Measurements from ENCODE around the gene RPH3AL. TPM values are rescaled to one million over a fixed set of nuclear protein-coding genes. Genes with fewer than 3 reads are reported as not detected.

The RPH3AL gene
- total RNA-seq, 4 donors from 2014 or later: 31.4 to 92.4 (median 48.6) TPM

DNA sequence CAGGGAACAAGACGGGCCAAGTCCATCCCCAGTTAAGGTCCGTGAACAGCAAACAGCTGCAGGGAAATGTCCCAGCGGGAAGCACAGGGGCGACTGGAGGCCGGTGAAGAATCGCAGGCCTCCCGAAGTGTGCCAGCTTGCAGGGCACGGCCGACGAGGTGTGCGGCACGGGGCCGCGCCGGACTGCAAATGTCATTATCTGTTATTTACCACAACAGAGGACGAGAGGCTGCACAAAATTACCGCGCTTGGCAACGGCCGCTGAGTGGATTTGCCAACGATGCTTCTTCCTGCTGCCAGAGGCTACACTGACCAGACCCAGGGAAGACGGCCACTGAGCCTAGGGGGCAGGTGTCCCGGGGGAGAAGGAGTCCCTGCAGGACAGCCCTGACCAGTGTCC is 53.1 kb downstream of the RPH3AL start:
- no peak overlapping the region for H3K4me3 ChIP-seq
- TF ChIP-seq, protein P1, sequence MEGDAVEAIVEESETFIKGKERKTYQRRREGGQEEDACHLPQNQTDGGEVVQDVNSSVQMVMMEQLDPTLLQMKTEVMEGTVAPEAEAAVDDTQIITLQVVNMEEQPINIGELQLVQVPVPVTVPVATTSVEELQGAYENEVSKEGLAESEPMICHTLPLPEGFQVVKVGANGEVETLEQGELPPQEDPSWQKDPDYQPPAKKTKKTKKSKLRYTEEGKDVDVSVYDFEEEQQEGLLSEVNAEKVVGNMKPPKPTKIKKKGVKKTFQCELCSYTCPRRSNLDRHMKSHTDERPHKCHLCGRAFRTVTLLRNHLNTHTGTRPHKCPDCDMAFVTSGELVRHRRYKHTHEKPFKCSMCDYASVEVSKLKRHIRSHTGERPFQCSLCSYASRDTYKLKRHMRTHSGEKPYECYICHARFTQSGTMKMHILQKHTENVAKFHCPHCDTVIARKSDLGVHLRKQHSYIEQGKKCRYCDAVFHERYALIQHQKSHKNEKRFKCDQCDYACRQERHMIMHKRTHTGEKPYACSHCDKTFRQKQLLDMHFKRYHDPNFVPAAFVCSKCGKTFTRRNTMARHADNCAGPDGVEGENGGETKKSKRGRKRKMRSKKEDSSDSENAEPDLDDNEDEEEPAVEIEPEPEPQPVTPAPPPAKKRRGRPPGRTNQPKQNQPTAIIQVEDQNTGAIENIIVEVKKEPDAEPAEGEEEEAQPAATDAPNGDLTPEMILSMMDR (IDR thresholded peaks at IDR 0.05): no peak
- TF ChIP-seq POLR2A (IDR thresholded peaks at IDR 0.05): no peak
- H3K27ac ChIP-seq: no peak overlapping the region
- peaks cover 0 to 11% (median 2%) of the 10 kb centered on the region in 4 donors for H3K4me1 ChIP-seq
- DNase-seq: no peak
- H3K36me3 ChIP-seq: no peaks in the 10 kb centered on the region
- no peaks in the 10 kb centered on the region for H3K27me3 ChIP-seq
- no peaks in the 10 kb centered on the region for H3K9me3 ChIP-seq

DNA sequence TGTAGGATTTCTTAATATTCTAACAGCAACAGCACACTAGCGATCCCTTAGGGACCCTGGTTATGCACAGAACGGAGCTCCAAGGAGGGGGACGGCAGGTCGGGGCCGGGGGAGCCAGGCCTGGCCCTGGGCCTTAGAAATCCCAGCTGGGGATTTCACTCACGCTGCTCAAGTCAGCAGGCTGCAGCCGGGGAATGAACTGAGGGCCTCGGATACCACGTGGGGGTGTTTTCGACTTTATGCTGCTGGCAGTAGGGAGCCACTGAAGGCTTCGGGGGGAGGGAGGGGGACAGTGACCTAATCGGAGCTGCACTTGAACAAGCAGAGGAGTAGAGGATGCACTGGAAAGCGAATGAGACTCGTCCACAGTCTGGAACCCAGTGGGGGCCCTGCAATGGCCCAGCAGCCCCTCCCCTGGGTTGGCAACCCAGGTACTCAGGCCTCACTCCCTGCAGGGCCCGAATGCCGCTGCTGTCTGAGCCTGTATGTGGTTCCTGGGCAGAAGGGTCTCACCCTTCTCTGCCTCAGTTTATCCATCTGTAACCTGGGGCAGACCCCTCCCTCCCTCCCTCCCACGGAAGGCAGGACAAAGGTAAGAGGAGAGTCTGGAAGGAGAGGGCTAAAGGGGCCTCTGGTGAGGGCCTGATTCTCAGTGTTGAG is 53.7 kb downstream of the RPH3AL start:
- DNase-seq: no peak

DNA sequence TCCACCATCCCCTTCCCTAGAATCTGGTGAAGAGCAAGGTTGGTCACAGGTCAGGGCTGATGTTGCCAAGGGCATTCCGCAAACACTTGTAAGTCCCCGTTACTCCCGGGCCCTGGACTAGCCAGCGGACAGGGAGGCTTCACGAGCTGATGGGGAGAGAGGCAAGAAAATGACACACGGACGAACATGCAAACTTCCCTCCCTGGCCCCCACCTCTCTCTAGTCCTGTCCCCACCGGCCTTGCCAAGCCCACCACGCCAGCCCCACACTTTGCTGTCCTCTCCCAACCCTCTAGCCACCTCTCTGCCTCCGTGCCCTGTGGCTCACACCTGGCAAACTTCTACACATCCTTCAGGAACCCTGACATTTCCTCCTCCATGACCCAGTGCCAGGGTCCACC is 54.8 kb downstream of the RPH3AL start:
- Histone ChIP-seq H3K9me3 (no peaks in the 10 kb centered on the region), H3K4me1 (peaks cover 0 to 11% (median 2%) of the 10 kb centered on the region in 4 donors), H3K4me3 (no peak overlapping the region), H3K27me3 (no peaks in the 10 kb centered on the region), H3K27ac (no peak overlapping the region), H3K36me3 (no peaks in the 10 kb centered on the region)
- no peak for DNase-seq
- TF ChIP-seq, protein P1 (IDR thresholded peaks at IDR 0.05): no peak
- TF ChIP-seq POLR2A (IDR thresholded peaks at IDR 0.05): no peak

More for the DNA sequence above, 53.7 kb downstream of the RPH3AL start:
- H3K4me3 ChIP-seq: no peak overlapping the region
- no peak overlapping the region for H3K27ac ChIP-seq
- peaks cover 0 to 11% (median 2%) of the 10 kb centered on the region in 4 donors for H3K4me1 ChIP-seq
- no peaks in the 10 kb centered on the region for H3K27me3 ChIP-seq
- no peaks in the 10 kb centered on the region for H3K9me3 ChIP-seq
- no peaks in the 10 kb centered on the region for H3K36me3 ChIP-seq
- TF ChIP-seq, protein P1 (IDR thresholded peaks at IDR 0.05): no peak
- no peak for TF ChIP-seq POLR2A (IDR thresholded peaks at IDR 0.05)

DNA sequence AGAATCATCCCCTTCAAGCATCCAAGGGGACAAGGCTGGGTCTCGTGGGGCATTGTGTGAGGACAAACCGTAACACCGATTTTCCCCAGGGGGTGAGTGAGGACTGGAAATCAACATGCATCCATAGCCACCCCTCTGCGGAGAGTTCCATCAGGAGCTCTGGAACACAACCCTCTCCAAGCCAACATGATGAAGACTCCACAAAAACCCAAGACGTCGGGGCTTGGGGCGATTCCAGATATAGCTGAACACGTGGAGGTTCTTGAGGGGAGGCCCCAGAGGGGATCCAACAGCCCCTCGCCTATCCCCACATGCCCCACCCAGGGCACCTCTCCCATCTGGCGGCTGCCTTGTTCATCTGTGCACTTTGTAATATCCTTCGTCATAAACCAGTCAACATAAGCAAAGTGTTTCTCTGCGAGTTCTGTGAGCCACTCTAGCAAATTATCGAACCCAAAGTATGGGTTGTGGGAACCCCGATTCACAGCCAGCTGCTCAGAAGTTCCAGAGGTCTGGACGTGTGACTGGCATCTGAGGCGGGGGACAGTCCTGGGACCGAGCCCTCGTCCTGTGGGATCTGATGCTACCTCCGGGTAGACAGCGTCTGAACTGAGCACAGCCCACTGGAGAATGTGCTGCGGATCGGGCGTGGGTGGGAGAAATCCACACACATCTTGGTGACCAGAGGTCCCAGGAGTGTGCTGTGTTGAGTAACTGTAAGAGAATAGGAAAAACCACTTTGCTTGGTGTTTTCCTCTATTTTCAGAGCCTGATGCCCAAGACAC is 55.5 kb downstream of the RPH3AL start:
- H3K4me3 ChIP-seq: no peak overlapping the region
- H3K4me1 ChIP-seq: peaks cover 0 to 10% (median 2%) of the 10 kb centered on the region in 4 donors
- no peak for DNase-seq
- no peak overlapping the region for H3K27ac ChIP-seq
- no peaks in the 10 kb centered on the region for H3K36me3 ChIP-seq
- no peak for TF ChIP-seq POLR2A (IDR thresholded peaks at IDR 0.05)
- TF ChIP-seq, protein P1 (IDR thresholded peaks at IDR 0.05): no peak
- no peaks in the 10 kb centered on the region for H3K27me3 ChIP-seq
- no peaks in the 10 kb centered on the region for H3K9me3 ChIP-seq

DNA sequence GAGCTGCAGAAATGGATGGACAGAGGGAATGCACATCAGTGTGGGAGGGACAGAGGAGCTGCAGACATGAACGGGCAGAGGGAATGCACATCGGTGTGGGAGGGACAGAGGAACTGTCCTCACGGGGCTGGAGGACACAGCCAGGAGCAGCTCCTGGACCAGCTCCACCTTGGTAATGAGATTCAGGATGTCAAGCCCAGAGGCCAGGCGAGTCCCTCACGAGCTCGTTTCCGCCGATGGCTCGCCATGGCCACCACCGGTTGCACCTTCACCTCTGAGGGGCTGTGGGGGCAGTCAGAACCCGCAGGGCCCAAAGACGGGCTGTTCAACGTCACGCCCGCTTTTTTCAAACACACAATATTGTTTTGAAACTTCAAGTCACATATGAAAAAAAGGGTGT is 56.2 kb downstream of the RPH3AL start:
- H3K4me1 ChIP-seq: peaks cover 0 to 3% (median 0%) of the 10 kb centered on the region in 4 donors
- peak in 1 of 3 donors; percentile 26 for DNase-seq
- H3K27ac ChIP-seq: no peak overlapping the region
- TF ChIP-seq, protein P1 (IDR thresholded peaks at IDR 0.05): no peak
- TF ChIP-seq POLR2A (IDR thresholded peaks at IDR 0.05): no peak
- H3K4me3 ChIP-seq: no peak overlapping the region
- H3K9me3 ChIP-seq: no peaks in the 10 kb centered on the region
- H3K27me3 ChIP-seq: no peaks in the 10 kb centered on the region
- H3K36me3 ChIP-seq: no peaks in the 10 kb centered on the region

Measured in Peyer's patch (tissue), 4 donors.